GM12878 (cell line): ENCODE data around the gene PNMT. TPM values are rescaled to one million over a fixed set of nuclear protein-coding genes. Genes with fewer than 3 reads are reported as not detected.

ENCODE experiments used
- ATAC-seq: fragments of 200-7000 bp; cut with Tn5 transposase; 3 replicates; pipeline ENCODE4 v1.9.1; 2020; ENCODE audit warnings: mild to moderate bottlenecking, moderate library complexity
- BruUV-seq: library from RNA; stranded (reverse); fragments of 400-500 nt; replicated peaks from 2 replicates; lab custom pipeline; 2021; lab: Mats Ljungman, UMichigan
- CTCF ChIA-PET: fragments of 300-600 bp; sonication (Branson Sonifier 250); formaldehyde crosslinking; extraction: SDS; loops from one replicate; lab custom pipeline; 2021; ENCODE audit warnings: inconsistent platforms; lab: Yijun Ruan, JAX
- POLR2A ChIA-PET: fragments of 350-600 bp; formaldehyde crosslinking; extraction: SDS; loops from one replicate; lab custom pipeline; 2021; ENCODE audit warnings: inconsistent platforms; lab: Charles Lee
- RAD21 ChIA-PET: fragments of 300-600 bp; sonication (Branson Sonifier 250); formaldehyde crosslinking; loops from one replicate; lab custom pipeline; 2023; ENCODE audit warnings: antibody characterized with exemption; ENCODE audit not compliant: unreplicated experiment; lab: Charles Lee
- SMC1A ChIA-PET: fragments of 300-600 bp; sonication (Branson Sonifier 250); formaldehyde crosslinking; loops from one replicate; lab custom pipeline; 2023; ENCODE audit not compliant: unreplicated experiment, uncharacterized antibody; lab: Charles Lee
- DNase-seq: peaks from one replicate; pipeline ENCODE4 v3.0.0-alpha.2; 2011; ENCODE audit warnings: low read depth, low spot score
- FAIRE-seq: peaks from 3 replicates; lab custom pipeline; 2011; peaks lifted over from hg19 to GRCh38; lab: Jason Lieb, UNC
- H2AFZ ChIP-seq: 2 replicates; pipeline ENCODE4 v1.6.0; 2011; ENCODE audit warnings: low read depth, low read length, control low read depth; ENCODE audit not compliant: control insufficient read depth
- H3K27ac ChIP-seq: 2 replicates; pipeline ENCODE4 v1.5.1; 2011; ENCODE audit warnings: control low read depth; ENCODE audit not compliant: control insufficient read depth, insufficient read depth
- H3K27me3 ChIP-seq, 2 experiments: replicated peaks in 1 of 2; 2 replicates each; pipeline versions ENCODE4 v1.6.0 to v1.6.1; 2011; ENCODE audit warnings: low read length in 1 of 2; ENCODE audit not compliant: control insufficient read depth in 2 of 2, insufficient read depth in 2 of 2
- H3K36me3 ChIP-seq, 2 experiments: 2 replicates each; pipeline ENCODE4 v1.5.1; 2011; ENCODE audit warnings: low read length in 1 of 2; ENCODE audit not compliant: control insufficient read depth in 2 of 2, insufficient read depth in 2 of 2
- H3K4me1 ChIP-seq: 2 replicates; pipeline ENCODE4 v1.6.1; 2011; ENCODE audit warnings: mild to moderate bottlenecking, low read length, moderate library complexity, mixed read lengths; ENCODE audit not compliant: control insufficient read depth, insufficient read depth
- H3K4me2 ChIP-seq: 2 replicates; pipeline ENCODE4 v1.6.0; 2011; ENCODE audit warnings: control low read depth; ENCODE audit not compliant: control insufficient read depth, insufficient read depth
- H3K4me3 ChIP-seq: fragments of 200-600 bp; sonication (generic); 2 replicates; pipeline ENCODE4 v1.5.1; 2016
- H3K79me2 ChIP-seq: 2 replicates; pipeline ENCODE4 v1.6.0; 2011; ENCODE audit warnings: low read length; ENCODE audit not compliant: control insufficient read depth, insufficient read depth
- H3K9ac ChIP-seq: 2 replicates; pipeline ENCODE4 v1.8.0; 2011; ENCODE audit warnings: low read length, control low read depth, mixed read lengths; ENCODE audit not compliant: control insufficient read depth, insufficient read depth
- H3K9me3 ChIP-seq: replicated peaks from 3 replicates; pipeline ENCODE4 v1.5.1; 2011; ENCODE audit warnings: mild to moderate bottlenecking, low read length; ENCODE audit not compliant: control insufficient read depth, insufficient read depth
- H4K20me1 ChIP-seq: 2 replicates; pipeline ENCODE4 v1.6.0; 2011; ENCODE audit not compliant: control insufficient read depth, insufficient read depth
- DPF2 ChIP-seq: fragments of 450-650 bp; IDR thresholded peaks from 2 replicates; pipeline ENCODE4 v1.6.1; 2017; ENCODE audit warnings: mild to moderate bottlenecking
- FOXK2 ChIP-seq: fragments of 450-650 bp; IDR thresholded peaks from 2 replicates; pipeline ENCODE4 v1.6.1; 2017; ENCODE audit warnings: mild to moderate bottlenecking, moderate library complexity
- GABPA ChIP-seq: IDR thresholded peaks from 2 replicates; pipeline ENCODE4 v1.6.1; 2014; ENCODE audit warnings: antibody characterized with exemption, low read depth, mild to moderate bottlenecking, inconsistent platforms
- KDM1A ChIP-seq: fragments of 200-600 bp; sonication (generic); IDR thresholded peaks from 2 replicates; pipeline ENCODE4 v1.6.1; 2016; ENCODE audit warnings: borderline replicate concordance
- RELB ChIP-seq: fragments of 450-650 bp; IDR thresholded peaks from 2 replicates; pipeline ENCODE4 v1.6.1; 2017; ENCODE audit warnings: low read depth, mild to moderate bottlenecking, moderate library complexity
- SP1 ChIP-seq: IDR thresholded peaks from one replicate; pipeline ENCODE4 v1.6.1; 2011; ENCODE audit warnings: low read depth, low read length
- WGBS: methylation state at CpG from one replicate; pipeline ENCODE4 v1.1.6; 2016; ENCODE audit warnings: low lambda C conversion rate; ENCODE audit not compliant: insufficient replicate concordance, insufficient coverage; ENCODE audit errors: missing lambda C conversion rate; 5-methylcytosine and 5-hydroxymethylcytosine counted together
- in situ Hi-C: fragments of 300-500 bp; cut with MboI; formaldehyde crosslinking; loops from 9 replicates; pipeline ENCODE4 v1.14.3; 2018; ENCODE audit warnings: mixed read lengths
- intact Hi-C: fragments of 100-400 bp; cut with micrococcal nuclease; formaldehyde crosslinking; loops from one replicate; pipeline ENCODE4 v1.14.2; 2022; ENCODE audit not compliant: unreplicated experiment
- polyA plus RNA-seq, 11 experiments: library from polyadenylated mRNA; depleted of rRNA in 4 of 11; unstranded in 6 of 11; stranded (reverse) in 5 of 11; fragments of >200 nt; fragmentation: Nextera tagmentation in 4 of 11; fragmentation: Illumina TruSeq in 1 of 11; extraction: Ambion mirVana in 4 of 11; extraction: Trizol in 1 of 11; gene quantifications; 1 replicate in 1 of 11; 2 replicates in 10 of 11; pipeline versions ENCODE4 v1.2.1 to v1.2.3, GENCODE V29; 2011 to 2016; ENCODE audit warnings: inconsistent platforms in 2 of 11, missing spikeins in 2 of 11, low read depth in 1 of 11
- total RNA-seq, 4 experiments: library from RNA; depleted of rRNA in 3 of 4; stranded (reverse); fragments of >200 nt in 3 of 4; fragmentation: Illumina TruSeq in 1 of 4; extraction: Trizol in 1 of 4; gene quantifications; 2 replicates each; pipeline versions ENCODE4 v1.2.1 to v1.2.3, GENCODE V29; 2013 to 2021
- TF ChIP-seq, protein P1 (sequence below): IDR thresholded peaks from 2 replicates; pipeline ENCODE4 v1.6.1; 2011; ENCODE audit warnings: borderline replicate concordance, low read depth, mild to moderate bottlenecking, moderate library complexity, low read length; ENCODE audit not compliant: insufficient read depth, poor library complexity, severe bottlenecking

Gene PNMT
- total and polyA plus RNA-seq, 10 of the 15 experiments (the other 5 are each of a cell fraction or from before 2014, with no cell fraction given) = not detected

- H3K27ac ChIP-seq = no peak overlapping the region
- H3K4me1 ChIP-seq = no peaks in the 10 kb centered on the region; the same call in 1 of the 2 replicates
- ATAC-seq = no peak
- POLR2A ChIA-PET = no interaction called here
- BruUV-seq = no TSS peak
- intact Hi-C loops (no loop called here), in situ Hi-C loops (no loop called here)
- DNase-seq = no peak
- SMC1A ChIA-PET = no interaction called here
- no peaks in the 10 kb centered on the region; the same call in 1 of the 2 replicates for H4K20me1 ChIP-seq
- no peak overlapping the region for H3K4me3 ChIP-seq
- peaks cover 5 to 20% of the 10 kb centered on the region in 2 experiments; a peak in 3 of 4 replicates for H3K36me3 ChIP-seq
- FAIRE-seq = no peak
- H2AFZ ChIP-seq = no peak overlapping the region
- CTCF ChIA-PET = interaction anchor here (1.6 kb wide), 1 partner anchor 10 kb away, joined by 10 read pairs; no protein-coding TSS in a partner anchor
- TF ChIP-seq, protein P1, sequence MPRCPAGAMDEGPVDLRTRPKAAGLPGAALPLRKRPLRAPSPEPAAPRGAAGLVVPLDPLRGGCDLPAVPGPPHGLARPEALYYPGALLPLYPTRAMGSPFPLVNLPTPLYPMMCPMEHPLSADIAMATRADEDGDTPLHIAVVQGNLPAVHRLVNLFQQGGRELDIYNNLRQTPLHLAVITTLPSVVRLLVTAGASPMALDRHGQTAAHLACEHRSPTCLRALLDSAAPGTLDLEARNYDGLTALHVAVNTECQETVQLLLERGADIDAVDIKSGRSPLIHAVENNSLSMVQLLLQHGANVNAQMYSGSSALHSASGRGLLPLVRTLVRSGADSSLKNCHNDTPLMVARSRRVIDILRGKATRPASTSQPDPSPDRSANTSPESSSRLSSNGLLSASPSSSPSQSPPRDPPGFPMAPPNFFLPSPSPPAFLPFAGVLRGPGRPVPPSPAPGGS = no peak
- TF ChIP-seq GABPA (no peak), FOXK2 (no peak), SP1 (no peak), RELB (no peak), KDM1A (no peak), DPF2 (no peak)
- H3K27me3 ChIP-seq = peaks cover 4 to 6% of the 10 kb centered on the region in 2 experiments; a peak in 3 of 4 replicates
- H3K79me2 ChIP-seq = no peaks in the 10 kb centered on the region
- RAD21 ChIA-PET = no interaction called here
- 84% methylated on average over 17 of the region's 17 CpGs for WGBS
- no peak overlapping the region for H3K4me2 ChIP-seq
- no peaks in the 10 kb centered on the region for H3K9me3 ChIP-seq
- no peak overlapping the region for H3K9ac ChIP-seq
These were observed 4.3 kb upstream of the PNMT start for GRCh38 chr17:39663688-39664580.
